SKM-1 (cell line): ENCODE results near the gene DCN.

Source experiments
- DNase-seq: peaks from one replicate; lab custom pipeline; 2025; ENCODE audit not compliant: unreplicated experiment; lab: John Stamatoyannopoulos, UW

The DCN gene

GRCh38 chr12:91188778-91189177, 6.2 kb upstream of the DCN start:
- no peak for DNase-seq

- no peak for DNase-seq
These were observed 3.5 kb upstream of the DCN start for GRCh38 chr12:91186156-91186555.

- DNase-seq, result no peak
These were observed 2.8 kb upstream of the DCN start for GRCh38 chr12:91185421-91185820.

GRCh38 chr12:91183551-91183950, 934 bp upstream of the DCN start:
- no peak for DNase-seq

- DNase-seq, result no peak
These were observed 1.8 kb downstream of the DCN start for GRCh38 chr12:91180582-91181395.

GRCh38 chr12:91179966-91180561, 2.6 kb downstream of the DCN start:
- DNase-seq, result no peak

- no peak for DNase-seq
These were observed 3.3 kb downstream of the DCN start for GRCh38 chr12:91179315-91179714.

- DNase-seq, result no peak
These were observed 3.8 kb downstream of the DCN start for GRCh38 chr12:91178781-91179180.

- peak; percentile 6 for DNase-seq
These were observed 4.5 kb downstream of the DCN start for GRCh38 chr12:91178139-91178561.

GRCh38 chr12:91177381-91177780, 5.2 kb downstream of the DCN start:
- no peak for DNase-seq

- no peak for DNase-seq
These were observed 5.7 kb downstream of the DCN start for GRCh38 chr12:91176915-91177314.

GRCh38 chr12:91176358-91176757, 6.3 kb downstream of the DCN start:
- DNase-seq, result no peak

GRCh38 chr12:91173124-91173523, 9.5 kb downstream of the DCN start:
- DNase-seq, result no peak

- no peak for DNase-seq
These were observed 10.5 kb downstream of the DCN start for GRCh38 chr12:91172096-91172495.

- DNase-seq, result no peak
These were observed 11.1 kb downstream of the DCN start for GRCh38 chr12:91171476-91171875.

- DNase-seq, result no peak
These were observed 19.5 kb downstream of the DCN start for GRCh38 chr12:91163116-91163515.

GRCh38 chr12:91161009-91161408, 21.6 kb downstream of the DCN start:
- DNase-seq, result no peak

GRCh38 chr12:91155990-91156389, 26.6 kb downstream of the DCN start:
- no peak for DNase-seq

GRCh38 chr12:91154131-91154530, 28.5 kb downstream of the DCN start:
- DNase-seq, result no peak

- no peak for DNase-seq
These were observed 38.6 kb downstream of the DCN start for GRCh38 chr12:91144053-91144452.

GRCh38 chr12:91143206-91143605, 39.4 kb downstream of the DCN start:
- DNase-seq, result no peak

- DNase-seq, result no peak
These were observed 40.4 kb downstream of the DCN start for GRCh38 chr12:91142221-91142631.
